Measurements from ENCODE around the gene SLC39A3. TPM values are rescaled to one million over a fixed set of nuclear protein-coding genes. Genes with fewer than 3 reads are reported as not detected.

SLC39A3 gene
- total and polyA plus RNA-seq, 2 of the 8 experiments (the other 6 are each of a cell fraction or from before 2014, with no cell fraction given) = 33.0 to 52.9 TPM

GRCh38 chr19:2774953-2775555, 35.2 kb upstream of the SLC39A3 start:
- Histone ChIP-seq H4K20me1 (replicated peaks in 1 of 2; ENCODE audit: control insufficient read depth in 1 of 2, insufficient read depth in 2 of 2, low read length in 2 of 2) (peaks cover 22 to 54% of the 10 kb centered on the region in 2 experiments), H2BK120ac (replicated peaks; ENCODE audit: low read depth, low read length) (no peak overlapping the region), H3K79me2 (ENCODE audit: control insufficient read depth in 1 of 2, insufficient read depth in 2 of 2, low read length in 2 of 2) (peaks cover 64 to 89% of the 10 kb centered on the region in 2 experiments), H3K27ac (ENCODE audit: low read depth, low read length) (no peak overlapping the region), H3K27me3 (replicated peaks in 1 of 4; ENCODE audit: control insufficient read depth in 3 of 4, extremely low read depth in 1 of 4, insufficient read depth in 3 of 4, low read length in 3 of 4) (no peaks in the 10 kb centered on the region), H3K23me2 (ENCODE audit: low read depth, low read length) (no peaks in the 10 kb centered on the region), H4K5ac (ENCODE audit: insufficient read length, low read depth, low read length) (no peak overlapping the region), H3K14ac (ENCODE audit: insufficient read length) (no peak overlapping the region), H2BK12ac (ENCODE audit: low read depth, low read length) (0 out of 2 replicates have a peak overlapping the region, but pooled peaks have one; percentile 17), H3K18ac (ENCODE audit: extremely low read depth, low read length) (no peak overlapping the region), H2AK5ac (ENCODE audit: low read depth, low read length) (no peak overlapping the region), H3K4me1 (replicated peaks in 1 of 4; ENCODE audit: control insufficient read depth in 3 of 4, insufficient read depth in 4 of 4, low read length in 3 of 4) (no peaks in the 10 kb centered on the region; a peak in 1 of 7 replicates), H3K79me1 (ENCODE audit: low read depth, low read length) (peaks cover 22% of the 10 kb centered on the region), H3K56ac (replicated peaks; ENCODE audit: insufficient read length, low read depth, low read length) (no peak overlapping the region), H3K9me3 (ENCODE audit: insufficient read depth in 2 of 2, low read depth in 1 of 2, low read length in 1 of 2) (no peaks in the 10 kb centered on the region), H3K4ac (replicated peaks; ENCODE audit: insufficient read length, low read depth, low read length) (no peak overlapping the region), H2BK20ac (ENCODE audit: low read length) (no peak overlapping the region), H3K4me3 (ENCODE audit: extremely low read depth in 1 of 4, insufficient read depth in 2 of 4, low read depth in 3 of 4, low read length in 4 of 4) (no peak overlapping the region), H4K91ac (replicated peaks; ENCODE audit: insufficient read length, low read length) (no peak overlapping the region), H3K36me3 (ENCODE audit: control insufficient read depth in 2 of 4, insufficient read depth in 4 of 4, low read length in 3 of 4) (no peaks in the 10 kb centered on the region), H2AFZ (ENCODE audit: low read length) (no peak overlapping the region), H4K8ac (ENCODE audit: extremely low read depth, insufficient read depth, low read length) (peak overlapping the region; percentile 68; the same call in 1 of the 2 replicates), H3K23ac (ENCODE audit: insufficient read length) (no peak overlapping the region), H3K9ac (replicated peaks in 1 of 4; ENCODE audit: extremely low read depth in 1 of 4, low read depth in 3 of 4, low read length in 3 of 4) (no peak overlapping the region; a peak in 1 of 7 replicates), H3K4me2 (ENCODE audit: insufficient read depth in 1 of 2, low read depth in 2 of 2, low read length in 2 of 2) (no peak overlapping the region), H2BK5ac (ENCODE audit: low read depth, low read length) (peak overlapping the region; percentile 71; the same call in 1 of the 2 replicates), H2BK15ac (ENCODE audit: low read length) (no peak overlapping the region)
- 95% methylated on average over 17 of the region's 24 CpGs; no CpG with 5 or more reads in 1 of the 2 experiments for WGBS, 2 experiments (ENCODE audit: extremely low coverage in 1 of 2, insufficient coverage in 1 of 2, insufficient read length in 1 of 2, insufficient replicate concordance in 2 of 2, low coverage in 1 of 2, low lambda C conversion rate in 2 of 2, missing lambda C conversion rate in 1 of 2)
- TF ChIP-seq TCF12 (IDR thresholded peaks at IDR 0.05; ENCODE audit: low read depth, low read length) (no peak), ZNF274 (IDR thresholded peaks at IDR 0.05; ENCODE audit: borderline replicate concordance, extremely low read depth, low read length) (no peak), ATF2 (IDR thresholded peaks at IDR 0.05; ENCODE audit: low read length) (no peak), CBX5 (IDR thresholded peaks at IDR 0.05; ENCODE audit: low read depth, low read length) (no peak), YY1 (IDR thresholded peaks at IDR 0.05; ENCODE audit: low read depth, low read length) (no peak), TAF7 (optimal IDR thresholded peaks at IDR 0.05; ENCODE audit: borderline replicate concordance, low read depth, low read length) (no peak), EZH2 (IDR thresholded peaks at IDR 0.05; ENCODE audit: low read depth, low read length, severe bottlenecking) (no peak), GABPA (IDR thresholded peaks at IDR 0.05; ENCODE audit: borderline replicate concordance, insufficient read depth, low read length) (no peak), EGR1 (IDR thresholded peaks at IDR 0.05; ENCODE audit: borderline replicate concordance, low read depth, low read length) (no peak), SIX5 (IDR thresholded peaks at IDR 0.05; ENCODE audit: low read depth, low read length) (no peak), HDAC6 (IDR thresholded peaks at IDR 0.05; ENCODE audit: low read depth, low read length) (no peak)
- ChIA-PET CTCF (ENCODE audit: partially characterized antibody) (interaction anchor here (1.3 to 4.4 kb wide), 2 partner anchors 26 to 127 kb away, joined by 6 to 16 read pairs; no protein-coding TSS in a partner anchor), POLR2A (ENCODE audit: partially characterized antibody) (interaction anchor here (0.6 to 1.1 kb wide), 2 partner anchors 8 to 167 kb away, joined by 3 to 5 read pairs; no protein-coding TSS in a partner anchor)
- DNase-seq (ENCODE audit: low read depth in 1 of 2, low spot score in 2 of 2) = no peak
- FAIRE-seq = no peak

All from H1 (cell line).